HG03095 (cell line): Measurements from ENCODE around the gene USP49.
A peak's percentile ranks its signal among the peaks of the same experiment; 100 is the strongest.
"Not testable (repeated sequence)": the region's sequence is repeated elsewhere in the genome, so short reads cannot be mapped to it uniquely, and the experiment has no call there.

Experiments
- ATAC-seq: cut with Tn5 transposase; IDR thresholded peaks from one replicate; pipeline ENCODE4 v1.9.1; 2021; ENCODE audit warnings: moderate library complexity; ENCODE audit not compliant: unreplicated experiment

The USP49 gene

GRCh38 chr6:41783106-41783780 is 111.9 kb downstream of the USP49 start:
- ATAC-seq = no peak

DNA sequence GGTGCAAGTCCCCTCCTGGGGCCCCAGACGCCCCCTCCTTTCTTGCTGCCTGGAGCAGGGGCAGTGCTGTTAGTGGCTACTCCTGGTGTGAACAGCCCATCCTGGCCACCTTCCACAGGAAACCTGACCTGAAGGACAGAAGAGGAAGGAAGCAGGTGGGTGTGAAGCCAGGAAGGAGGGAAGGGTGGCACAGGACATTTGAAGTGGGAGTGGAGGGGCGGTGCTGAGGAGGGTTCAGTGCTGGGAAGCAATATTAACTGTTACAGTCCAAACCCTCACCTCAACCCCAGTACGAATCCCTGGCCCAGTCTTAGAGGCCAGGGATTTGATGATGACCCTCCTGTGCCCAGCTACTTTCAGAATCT is 113.8 kb downstream of the USP49 start:
- ATAC-seq = no peak

DNA sequence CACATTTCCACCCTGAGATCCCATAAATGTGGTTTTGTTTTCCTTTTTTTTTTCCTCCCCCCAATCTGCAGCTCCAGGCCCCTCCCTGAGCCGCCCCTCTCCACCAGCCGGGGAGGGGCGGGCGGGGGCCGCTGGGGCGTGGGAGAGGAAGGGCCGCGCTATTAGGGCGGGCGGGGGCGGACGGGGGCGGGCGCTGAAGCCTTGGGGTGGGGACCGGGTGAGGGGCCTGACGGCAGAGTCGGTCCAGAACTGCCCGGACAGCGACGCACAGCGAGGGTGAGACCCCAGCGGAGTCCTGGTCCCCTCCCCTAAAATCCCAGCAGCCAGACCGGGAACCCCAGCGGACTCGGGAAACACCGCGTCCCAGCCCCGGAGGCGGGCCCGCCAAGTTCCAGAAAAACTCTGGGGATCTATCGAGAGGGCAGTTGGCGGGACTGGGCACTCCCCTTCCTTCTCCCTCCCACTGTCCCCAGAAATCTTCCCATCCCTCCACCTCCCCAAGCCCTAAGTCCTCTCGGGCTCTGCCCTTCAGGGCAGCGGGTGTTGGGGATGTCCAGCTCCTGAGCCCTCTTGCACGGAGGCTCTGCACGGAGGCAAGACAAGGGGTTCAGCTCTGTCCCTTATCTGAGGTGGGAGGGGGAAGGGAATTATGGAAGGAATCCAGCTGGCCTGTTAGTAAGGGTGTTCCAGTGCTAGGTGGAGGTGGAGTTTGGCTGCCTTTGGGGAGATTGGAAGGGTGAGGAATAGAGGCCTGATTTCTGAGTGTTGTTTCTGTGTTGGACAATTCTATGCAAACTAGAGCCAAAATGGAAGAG is 114.4 kb downstream of the USP49 start, which contains the start of gene PRICKLE4:
Gene PRICKLE4, plus strand, starts transcription at position 232 of the 815 bp plus-strand sequence. CDS start 2,692 bp downstream, outside the sequence.
- ATAC-seq = no peak

GRCh38 chr6:41779788-41780550 is 115.2 kb downstream of the USP49 start, which contains the start of gene FRS3:
FRS3 (minus strand) TSS chr6:41779900; CDS start chr6:41776987, 2,913 bp downstream.
- peak; percentile 89 for ATAC-seq

- no peak for ATAC-seq
These were observed 115.8 kb downstream of the USP49 start for GRCh38 chr6:41779336-41779735.

DNA sequence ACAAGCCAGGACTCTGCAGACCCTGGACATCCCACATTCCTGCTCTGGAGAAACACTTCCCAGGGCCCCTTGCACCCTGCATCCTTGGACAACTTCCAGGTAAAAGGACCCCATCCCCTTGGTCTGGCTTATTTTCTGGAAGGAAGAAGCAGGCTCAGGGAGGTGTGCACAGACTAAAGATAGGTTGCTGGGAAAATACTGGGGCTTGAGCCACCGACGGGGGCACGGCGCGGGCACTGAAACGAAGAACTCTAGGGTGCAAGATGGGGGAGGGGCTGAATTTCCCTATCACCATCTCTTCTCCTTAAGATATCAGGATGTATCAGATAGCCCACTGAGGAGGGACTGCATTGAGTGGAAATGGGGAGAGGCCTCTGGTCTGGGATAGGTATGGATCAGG is 116.3 kb downstream of the USP49 start:
- no peak for ATAC-seq

- no peak for ATAC-seq
These were observed 117.5 kb downstream of the USP49 start for GRCh38 chr6:41777551-41778285.

GRCh38 chr6:41775293-41775882 is 119.8 kb downstream of the USP49 start:
- ATAC-seq = no peak

GRCh38 chr6:41774841-41775240 is 120.3 kb downstream of the USP49 start:
- ATAC-seq = no peak

- no peak for ATAC-seq
These were observed 123.9 kb downstream of the USP49 start for GRCh38 chr6:41771058-41771983.

GRCh38 chr6:41770381-41771057 is 124.7 kb downstream of the USP49 start:
- no peak for ATAC-seq

DNA sequence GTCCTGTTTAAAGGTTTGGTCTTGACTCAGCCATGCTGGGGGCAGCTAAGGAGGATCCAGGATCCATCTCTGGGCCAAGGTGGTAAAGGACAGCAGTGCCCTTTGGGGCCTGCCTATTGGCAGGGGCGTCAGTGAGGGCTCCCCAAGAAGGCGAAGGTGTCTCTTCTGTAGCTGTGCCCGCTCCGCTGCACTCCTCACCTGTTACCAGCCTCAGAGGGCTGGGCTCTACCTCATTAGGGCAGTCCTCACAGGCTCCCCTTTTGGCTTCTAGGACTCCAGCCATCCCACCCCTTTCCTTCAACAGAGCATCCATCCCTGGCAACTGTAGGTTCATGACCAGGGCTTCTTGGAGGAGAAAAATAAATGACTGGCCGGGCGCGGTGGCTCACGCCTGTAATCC is 125.8 kb downstream of the USP49 start:
- no peak for ATAC-seq

DNA sequence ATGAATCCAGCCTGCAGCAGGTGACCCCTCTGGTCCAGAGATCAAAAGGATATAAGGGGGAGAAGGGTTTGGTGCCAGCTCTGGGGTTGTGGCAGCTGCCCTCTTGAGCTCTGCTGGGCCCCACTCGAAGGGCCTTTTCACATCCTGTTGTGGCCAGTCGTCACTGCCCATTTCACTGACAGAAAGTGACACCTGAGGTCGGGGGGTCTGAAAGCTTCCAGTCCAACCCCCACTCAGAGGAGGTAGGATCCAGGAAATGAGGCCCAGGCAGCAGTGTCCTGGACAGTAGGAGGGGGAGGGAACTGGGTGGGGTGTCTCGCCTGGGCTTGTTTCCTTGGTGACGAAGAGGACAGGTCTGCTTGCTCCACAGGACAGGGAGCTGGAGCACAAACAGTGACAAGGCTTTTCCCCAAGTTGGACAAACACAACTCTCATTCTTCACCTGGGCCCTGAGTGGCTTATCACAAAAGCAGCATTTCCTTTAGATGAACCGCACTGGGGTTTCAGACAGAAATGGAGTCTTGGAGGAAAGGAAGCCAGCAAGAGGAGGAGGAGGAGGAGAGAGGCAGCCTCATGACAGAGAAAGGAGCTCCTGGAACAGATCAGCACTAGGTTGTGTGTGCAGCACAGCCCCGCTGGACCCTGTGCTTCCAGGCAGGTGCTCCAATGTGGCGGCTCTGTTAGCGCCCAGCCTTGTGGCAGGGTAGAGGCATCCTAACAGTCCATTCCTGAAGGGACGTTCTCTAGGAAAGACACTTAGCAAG is 126.4 kb downstream of the USP49 start:
- no peak for ATAC-seq

GRCh38 chr6:41767112-41767833 is 127.9 kb downstream of the USP49 start:
- no peak for ATAC-seq

DNA sequence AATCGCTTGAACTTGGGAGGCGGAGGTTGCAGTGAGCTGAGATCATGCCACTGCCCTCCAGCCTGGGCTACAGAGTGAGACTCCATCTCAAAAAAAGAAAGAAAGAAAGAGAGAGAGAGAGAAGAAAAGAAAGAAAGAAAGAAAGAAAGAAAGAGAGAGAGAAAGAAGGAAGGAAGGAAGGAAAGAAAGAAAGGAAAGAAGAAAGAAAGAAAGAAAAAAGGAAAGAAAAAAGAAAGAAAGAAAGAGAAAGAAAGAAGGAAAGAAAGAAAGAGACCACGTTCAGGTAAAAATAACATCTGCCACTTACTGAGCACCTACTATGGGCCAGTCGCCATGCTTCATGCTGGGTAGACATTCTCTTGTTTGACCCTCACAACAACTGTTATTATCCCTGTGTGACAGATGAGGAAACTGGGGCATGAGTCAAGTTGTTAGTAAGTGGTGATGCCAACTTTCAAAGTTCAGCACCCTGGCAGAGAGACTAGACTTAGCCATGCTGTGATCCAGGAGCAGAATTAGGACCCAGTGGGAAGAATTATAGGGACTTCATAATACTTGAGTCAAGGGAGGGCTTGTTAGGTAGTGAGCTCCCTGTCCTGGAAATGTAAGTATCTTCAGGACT is 129.0 kb downstream of the USP49 start:
- not testable (repeated sequence) for ATAC-seq

GRCh38 chr6:41763470-41763869 is 131.7 kb downstream of the USP49 start:
- ATAC-seq = no peak
